ENCODE results near the gene NOSTRIN. TPM values are rescaled to one million over a fixed set of nuclear protein-coding genes. Genes with fewer than 3 reads are reported as not detected.

The NOSTRIN gene
- total and polyA plus RNA-seq, 2 of the 8 experiments (the other 6 are each of a cell fraction or from before 2014, with no cell fraction given), result not detected

DNA sequence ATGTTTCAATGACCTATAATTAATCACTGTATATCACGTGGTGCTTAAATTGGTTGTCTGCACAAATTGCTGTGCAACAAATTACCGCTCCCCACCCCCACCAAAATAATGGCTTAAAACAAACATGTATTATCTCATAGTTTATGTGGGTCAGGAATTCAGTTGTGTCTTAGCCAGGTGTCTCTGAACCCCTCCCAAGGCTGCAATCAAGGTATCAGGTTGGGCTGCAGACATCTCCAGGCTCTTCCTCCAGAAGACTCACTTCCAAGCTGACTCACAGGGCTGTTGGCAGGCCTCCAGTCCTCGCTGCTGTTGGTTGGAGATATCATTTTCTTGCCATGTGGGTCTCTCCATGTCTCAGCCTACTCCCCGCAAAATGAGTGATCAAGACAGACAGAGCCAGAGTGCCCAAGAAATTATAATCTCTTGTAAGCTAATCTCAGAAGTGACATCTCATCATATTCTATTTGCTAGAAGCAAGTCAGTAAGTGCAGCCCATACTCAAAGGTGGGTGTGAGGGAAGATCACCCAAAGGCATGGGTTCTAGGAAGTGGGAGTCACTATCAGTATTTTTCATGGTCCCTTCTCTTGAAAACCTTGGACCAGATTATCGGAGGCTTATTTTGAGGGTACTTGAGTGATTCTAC is 49.4 kb downstream of the NOSTRIN start:
- Histone ChIP-seq H3K14ac (ENCODE audit: insufficient read length) (no peak overlapping the region), H3K79me1 (ENCODE audit: low read depth, low read length) (no peaks in the 10 kb centered on the region), H3K4ac (replicated peaks; ENCODE audit: insufficient read length, low read depth, low read length) (no peak overlapping the region), H3K4me1 (replicated peaks in 1 of 4; ENCODE audit: control insufficient read depth in 3 of 4, insufficient read depth in 4 of 4, low read length in 3 of 4) (peaks cover 0 to 4% (median 0%) of the 10 kb centered on the region in 4 experiments; a peak in 1 of 7 replicates), H3K36me3 (ENCODE audit: control insufficient read depth in 2 of 4, insufficient read depth in 4 of 4, low read length in 3 of 4) (no peaks in the 10 kb centered on the region; a peak in 1 of 8 replicates), H4K20me1 (replicated peaks in 1 of 2; ENCODE audit: control insufficient read depth in 1 of 2, insufficient read depth in 2 of 2, low read length in 2 of 2) (no peaks in the 10 kb centered on the region), H2BK20ac (ENCODE audit: low read length) (no peak overlapping the region), H2BK5ac (ENCODE audit: low read depth, low read length) (no peak overlapping the region), H2BK120ac (replicated peaks; ENCODE audit: low read depth, low read length) (no peak overlapping the region), H3K27ac (ENCODE audit: low read depth, low read length) (no peak overlapping the region), H3K9ac (replicated peaks in 1 of 4; ENCODE audit: extremely low read depth in 1 of 4, low read depth in 3 of 4, low read length in 3 of 4) (no peak overlapping the region), H3K4me2 (ENCODE audit: insufficient read depth in 1 of 2, low read depth in 2 of 2, low read length in 2 of 2) (no peak overlapping the region), H3K4me3 (ENCODE audit: extremely low read depth in 1 of 4, insufficient read depth in 2 of 4, low read depth in 3 of 4, low read length in 4 of 4) (no peak overlapping the region), H3K18ac (ENCODE audit: extremely low read depth, low read length) (no peak overlapping the region), H3K56ac (replicated peaks; ENCODE audit: insufficient read length, low read depth, low read length) (no peak overlapping the region), H2AFZ (ENCODE audit: low read length) (no peak overlapping the region), H2BK12ac (ENCODE audit: low read depth, low read length) (no peak overlapping the region), H2AK5ac (ENCODE audit: low read depth, low read length) (no peak overlapping the region), H4K8ac (ENCODE audit: extremely low read depth, insufficient read depth, low read length) (no peak overlapping the region), H3K27me3 (replicated peaks in 1 of 4; ENCODE audit: control insufficient read depth in 3 of 4, extremely low read depth in 1 of 4, insufficient read depth in 3 of 4, low read length in 3 of 4) (no peaks in the 10 kb centered on the region), H3K23ac (ENCODE audit: insufficient read length) (no peak overlapping the region), H4K5ac (ENCODE audit: insufficient read length, low read depth, low read length) (no peak overlapping the region), H4K91ac (replicated peaks; ENCODE audit: insufficient read length, low read length) (no peak overlapping the region), H2BK15ac (ENCODE audit: low read length) (no peak overlapping the region), H3K79me2 (ENCODE audit: control insufficient read depth in 1 of 2, insufficient read depth in 2 of 2, low read length in 2 of 2) (no peaks in the 10 kb centered on the region), H3K9me3 (ENCODE audit: insufficient read depth in 2 of 2, low read depth in 1 of 2, low read length in 1 of 2) (no peaks in the 10 kb centered on the region), H3K23me2 (ENCODE audit: low read depth, low read length) (no peaks in the 10 kb centered on the region)
- WGBS, 2 experiments (ENCODE audit: extremely low coverage in 1 of 2, insufficient coverage in 1 of 2, insufficient read length in 1 of 2, insufficient replicate concordance in 2 of 2, low coverage in 1 of 2, low lambda C conversion rate in 2 of 2, missing lambda C conversion rate in 1 of 2), result 95% methylated on average over 5 of the region's 5 CpGs; no CpG with 5 or more reads in 1 of the 2 experiments
- DNase-seq (ENCODE audit: low read depth in 1 of 2, low spot score in 2 of 2), result no peak
- FAIRE-seq, result no peak
- ChIA-PET POLR2A (ENCODE audit: partially characterized antibody) (interaction anchor here (1.3 kb wide), 1 partner anchor 9 kb away, joined by 3 read pairs; no protein-coding TSS in a partner anchor), CTCF (ENCODE audit: partially characterized antibody) (interaction anchor here (0.8 kb wide), 1 partner anchor 10 kb away, joined by 4 read pairs; no protein-coding TSS in a partner anchor)
- TF ChIP-seq MAFK (IDR thresholded peaks at IDR 0.05; ENCODE audit: low read depth, low read length), result no peak
- TF ChIP-seq CTBP2 (IDR thresholded peaks at IDR 0.05; ENCODE audit: borderline replicate concordance, insufficient read depth, insufficient read length, low read length), result no peak
- TF ChIP-seq YY1 (IDR thresholded peaks at IDR 0.05; ENCODE audit: low read depth, low read length), result no peak
- no peak for TF ChIP-seq CHD2 (IDR thresholded peaks at IDR 0.05; ENCODE audit: low read length)
- TF ChIP-seq ZNF274 (IDR thresholded peaks at IDR 0.05; ENCODE audit: borderline replicate concordance, extremely low read depth, low read length), result no peak

Data from H1 (cell line).